NB4 (cell line): ENCODE results near the gene PPP1R15A.

Experiments used
- CTCF ChIP-seq: IDR thresholded peaks from one replicate; pipeline ENCODE4 v1.5.1; 2012; ENCODE audit warnings: low read depth, low read length
- MAX ChIP-seq: IDR thresholded peaks from 2 replicates; pipeline ENCODE4 v1.6.1; 2011; ENCODE audit warnings: low read depth, low read length
- MYC ChIP-seq: IDR thresholded peaks from 2 replicates; pipeline ENCODE4 v1.6.1; 2011; ENCODE audit warnings: low read depth, low read length
- POLR2A ChIP-seq: IDR thresholded peaks from 2 replicates; pipeline ENCODE4 v1.6.1; 2011; ENCODE audit warnings: mild to moderate bottlenecking; ENCODE audit not compliant: insufficient read length; ENCODE audit errors: extremely low read depth

DNA sequence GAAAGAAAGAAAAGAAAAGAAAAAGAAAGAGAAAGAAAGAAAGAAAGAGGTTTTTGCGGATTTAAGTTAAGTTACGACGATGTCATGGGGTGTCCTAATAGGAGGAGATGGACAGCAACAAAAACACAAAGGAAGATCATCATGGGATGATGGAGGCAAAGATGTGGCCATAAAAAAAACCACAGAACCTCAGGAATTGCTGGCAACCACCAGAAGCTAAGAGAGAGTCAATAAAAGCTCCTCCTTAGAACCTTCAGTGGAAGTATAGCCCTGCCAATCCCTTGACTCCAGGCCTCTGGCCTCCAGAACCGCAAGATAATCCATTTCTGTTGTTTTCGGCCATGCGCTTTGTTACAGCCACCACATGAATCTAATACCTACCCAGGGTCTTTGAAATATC, 15.3 kb upstream of the PPP1R15A start:
- TF ChIP-seq CTCF (no peak), POLR2A (no peak), MAX (no peak), MYC (no peak)
